Psoas muscle (tissue), 8 donors: ENCODE measurements around the gene DNMT3A. TPM values are rescaled to one million over a fixed set of nuclear protein-coding genes. Genes with fewer than 3 reads are reported as not detected.

Source experiments
- ATAC-seq, 4 donors: fragments of 200-7000 bp; cut with Tn5 transposase; one replicate each; pipeline ENCODE4 v1.9.1; 2020; ENCODE audit warnings: moderate library complexity in 3 of 4, mild to moderate bottlenecking in 2 of 4
- DNase-seq, 2 donors: peaks; one replicate each; pipeline ENCODE4 v3.0.0-alpha.2; 2020
- H3K27ac ChIP-seq: fragments of 200-600 bp; one replicate; pipeline ENCODE4 v1.8.0; 2022
- H3K27me3 ChIP-seq, 3 donors: fragments of 200-600 bp in 1 of 3; one replicate each; pipeline versions ENCODE4 v1.6.1 to v1.8.0; 2013 to 2022; ENCODE audit warnings: low read length in 2 of 3, mild to moderate bottlenecking in 2 of 3, moderate library complexity in 1 of 3; ENCODE audit not compliant: insufficient read depth in 3 of 3
- H3K36me3 ChIP-seq, 2 donors: fragments of 200-600 bp in 1 of 2; one replicate each; pipeline versions ENCODE4 v1.6.1 to v1.8.0; 2013 to 2022; ENCODE audit warnings: low read depth in 1 of 2, mild to moderate bottlenecking in 1 of 2, moderate library complexity in 1 of 2; ENCODE audit not compliant: insufficient read depth in 1 of 2
- H3K4me1 ChIP-seq: fragments of 200-600 bp; one replicate; pipeline ENCODE4 v1.8.0; 2022
- H3K4me3 ChIP-seq: fragments of 200-600 bp; one replicate; pipeline ENCODE4 v1.8.0; 2022; ENCODE audit warnings: mild to moderate bottlenecking
- H3K9me3 ChIP-seq: fragments of 200-600 bp; one replicate; pipeline ENCODE4 v1.8.0; 2022
- CTCF ChIP-seq: fragments of 200-600 bp; IDR thresholded peaks from one replicate; pipeline ENCODE4 v1.8.0; 2022; ENCODE audit warnings: antibody characterized with exemption
- WGBS, 3 donors: extraction: QIAGEN DNeasy Blood & Tissue Kit; methylation state at CpG; one replicate each; pipeline versions ENCODE4 v1.1.6 to v1.1.7; 2013; 5-methylcytosine and 5-hydroxymethylcytosine counted together
- intact Hi-C, 2 donors: fragments of 100-400 bp; cut with DNase I; formaldehyde crosslinking; loops; one replicate each; pipeline versions ENCODE4 v1.11.0 to v1.14.2; 2022
- polyA plus RNA-seq, 3 donors: library from polyadenylated mRNA; stranded (reverse); fragments of 200-250 nt; gene quantifications; one replicate each; pipeline ENCODE4 v1.2.3, GENCODE V29; 2013
- total RNA-seq, 4 donors: library from RNA; stranded (reverse); fragmentation: NEBNext Ultra II Directional in 2 of 4; extraction: Animal tissue kit (Norgen Biotek cat#: 25700) in 2 of 4; gene quantifications; one replicate each; pipeline versions ENCODE4 v1.2.1 to v1.2.4, GENCODE V29; 2021 to 2023
- donor health status: healthy with polysubstance abuse.
- donor health status: DM: no; HTN: no; CAD: no; lungs with moderate emphysema.
- donor health status: Bipolar disorder and iron deficiency.
- donor health status: healthy.
- donor health status: DM: yes; HTN: yes; CAD: no.
- donor health status: DM: no; HTN: no; CAD: no.
- donor health status: DM: no; HTN: no; CAD: no.
- donor health status: DM: yes; HTN: yes; CAD: no.

The DNMT3A gene
- total and polyA plus RNA-seq, 7 donors = 7.1 to 26.2 (median 20.6) TPM

GRCh38 chr2:25266399-25266798 lies 75.3 kb downstream of the DNMT3A start:
- ATAC-seq (no peak), DNase-seq (no peak)
- TF ChIP-seq CTCF = no peak
- H3K27ac ChIP-seq = no peak overlapping the region
- no peaks in the 10 kb centered on the region for H3K9me3 ChIP-seq
- no peaks in the 10 kb centered on the region for H3K4me1 ChIP-seq
- intact Hi-C loops = no loop called here
- H3K4me3 ChIP-seq = no peak overlapping the region
- peaks cover 6 to 78% of the 10 kb centered on the region in 2 donors for H3K36me3 ChIP-seq
- no peaks in the 10 kb centered on the region for H3K27me3 ChIP-seq

- H3K4me1 ChIP-seq = no peaks in the 10 kb centered on the region
- ATAC-seq = no peak
- no peak for TF ChIP-seq CTCF
- 95 to 96% (median 95%) methylated on average over 2 of the region's 2 CpGs for WGBS, 3 donors
- H3K4me3 ChIP-seq = no peak overlapping the region
- no peaks in the 10 kb centered on the region for H3K9me3 ChIP-seq
- H3K36me3 ChIP-seq = peaks cover 6 to 76% of the 10 kb centered on the region in 2 donors
- intact Hi-C loops = no loop called here
- H3K27ac ChIP-seq = no peak overlapping the region
- peak in 1 of 2 donors; percentile 51 for DNase-seq
- no peaks in the 10 kb centered on the region for H3K27me3 ChIP-seq
These were observed 75.9 kb downstream of the DNMT3A start for GRCh38 chr2:25265802-25266201.

GRCh38 chr2:25265001-25265400 lies 76.7 kb downstream of the DNMT3A start:
- ATAC-seq (peak in 1 of 4 donors; percentile 28), DNase-seq (peak in 1 of 2 donors; percentile 52)
- 69 to 88% (median 72%) methylated on average over 6 of the region's 6 CpGs for WGBS, 3 donors
- Histone ChIP-seq H3K27ac (no peak overlapping the region), H3K36me3 (peaks cover 6 to 75% of the 10 kb centered on the region in 2 donors), H3K9me3 (no peaks in the 10 kb centered on the region), H3K27me3 (no peaks in the 10 kb centered on the region), H3K4me3 (no peak overlapping the region), H3K4me1 (no peaks in the 10 kb centered on the region)
- TF ChIP-seq CTCF = no peak
- intact Hi-C loops = no loop called here

- Histone ChIP-seq H3K27me3 (no peaks in the 10 kb centered on the region), H3K9me3 (no peaks in the 10 kb centered on the region), H3K4me1 (peaks cover 14% of the 10 kb centered on the region), H3K27ac (no peak overlapping the region), H3K36me3 (peaks cover 0 to 62% of the 10 kb centered on the region in 2 donors), H3K4me3 (no peak overlapping the region)
- no peak for TF ChIP-seq CTCF
- 97 to 100% (median 100%) methylated on average over 1 of the region's 1 CpG for WGBS, 3 donors
- DNase-seq (peak in 1 of 2 donors; percentile 1), ATAC-seq (no peak)
- intact Hi-C loops = no loop called here
These were observed 79.4 kb downstream of the DNMT3A start for GRCh38 chr2:25262288-25262687.

GRCh38 chr2:25259737-25260124 lies 82.0 kb downstream of the DNMT3A start:
- H3K27me3 ChIP-seq = no peaks in the 10 kb centered on the region
- no peak for TF ChIP-seq CTCF
- DNase-seq (peak in 1 of 2 donors; percentile 10), ATAC-seq (no peak)
- H3K27ac ChIP-seq = no peak overlapping the region
- WGBS, 3 donors = 65 to 71% (median 67%) methylated on average over 7 of the region's 7 CpGs
- no peak overlapping the region for H3K4me3 ChIP-seq
- H3K9me3 ChIP-seq = no peaks in the 10 kb centered on the region
- H3K36me3 ChIP-seq = peaks cover 0 to 54% of the 10 kb centered on the region in 2 donors
- intact Hi-C loops = no loop called here
- peaks cover 23% of the 10 kb centered on the region for H3K4me1 ChIP-seq
